ENCODE data around the gene USF3. TPM values are rescaled to one million over a fixed set of nuclear protein-coding genes. Genes with fewer than 3 reads are reported as not detected.
A peak's percentile ranks its signal among the peaks of the same experiment; 100 is the strongest.
"Not testable (repeated sequence)": the region's sequence is repeated elsewhere in the genome, so short reads cannot be mapped to it uniquely, and the experiment has no call there.

USF3 gene
- polyA plus RNA-seq, 4 donors: 15.2 to 21.9 (median 18.8) TPM

- no peak for DNase-seq (ENCODE audit: low read depth in 4 of 4, low spot score in 2 of 4)
These were observed 38.3 kb downstream of the USF3 start for GRCh38 chr3:113658107-113658506.

GRCh38 chr3:113654851-113655250 is 41.6 kb downstream of the USF3 start:
- no peak for DNase-seq (ENCODE audit: low read depth in 4 of 4, low spot score in 2 of 4)

GRCh38 chr3:113654310-113654709 is 42.1 kb downstream of the USF3 start:
- no peak for DNase-seq (ENCODE audit: low read depth in 4 of 4, low spot score in 2 of 4)

GRCh38 chr3:113649174-113649845 is 47.1 kb downstream of the USF3 start:
- no peak for DNase-seq (ENCODE audit: low read depth in 4 of 4, low spot score in 2 of 4)

- no peak for DNase-seq (ENCODE audit: low read depth in 4 of 4, low spot score in 2 of 4)
These were observed 47.9 kb downstream of the USF3 start for GRCh38 chr3:113648524-113648923.

GRCh38 chr3:113643583-113643982 is 52.9 kb downstream of the USF3 start:
- DNase-seq (ENCODE audit: low read depth in 4 of 4, low spot score in 2 of 4): no peak

GRCh38 chr3:113638910-113639309 is 57.5 kb downstream of the USF3 start:
- DNase-seq (ENCODE audit: low read depth in 4 of 4, low spot score in 2 of 4): no peak

- no peak for DNase-seq (ENCODE audit: low read depth in 4 of 4, low spot score in 2 of 4)
These were observed 58.7 kb downstream of the USF3 start for GRCh38 chr3:113637756-113638155.

- not testable (repeated sequence) for DNase-seq (ENCODE audit: low read depth in 4 of 4, low spot score in 2 of 4)
These were observed 60.4 kb downstream of the USF3 start for GRCh38 chr3:113636034-113636433.

GRCh38 chr3:113634782-113635474 is 61.5 kb downstream of the USF3 start:
- no peak for DNase-seq (ENCODE audit: low read depth in 4 of 4, low spot score in 2 of 4)

GRCh38 chr3:113631573-113631972 is 64.9 kb downstream of the USF3 start:
- DNase-seq (ENCODE audit: low read depth in 4 of 4, low spot score in 2 of 4): no peak

- DNase-seq (ENCODE audit: low read depth in 4 of 4, low spot score in 2 of 4): no peak
These were observed 65.4 kb downstream of the USF3 start for GRCh38 chr3:113630956-113631542.

- peak in 2 of 4 donors; percentile 46 to 52 for DNase-seq (ENCODE audit: low read depth in 4 of 4, low spot score in 2 of 4)
These were observed 66.6 kb downstream of the USF3 start for GRCh38 chr3:113629584-113630421.

GRCh38 chr3:113628788-113629187 is 67.7 kb downstream of the USF3 start:
- no peak for DNase-seq (ENCODE audit: low read depth in 4 of 4, low spot score in 2 of 4)

GRCh38 chr3:113628316-113628715 is 68.1 kb downstream of the USF3 start:
- DNase-seq (ENCODE audit: low read depth in 4 of 4, low spot score in 2 of 4): no peak

- DNase-seq (ENCODE audit: low read depth in 4 of 4, low spot score in 2 of 4): no peak
These were observed 69.7 kb downstream of the USF3 start for GRCh38 chr3:113626503-113627371.

GRCh38 chr3:113625834-113626233 is 70.6 kb downstream of the USF3 start:
- DNase-seq (ENCODE audit: low read depth in 4 of 4, low spot score in 2 of 4): no peak

GRCh38 chr3:113623811-113624210 is 72.6 kb downstream of the USF3 start:
- no peak for DNase-seq (ENCODE audit: low read depth in 4 of 4, low spot score in 2 of 4)

- no peak for DNase-seq (ENCODE audit: low read depth in 4 of 4, low spot score in 2 of 4)
These were observed 73.1 kb downstream of the USF3 start for GRCh38 chr3:113623324-113623723.

- DNase-seq (ENCODE audit: low read depth in 4 of 4, low spot score in 2 of 4): no peak
These were observed 76.4 kb downstream of the USF3 start for GRCh38 chr3:113620091-113620490.
